CD4-positive, CD25-positive, alpha-beta regulatory T cell (primary cell): ENCODE measurements around the gene ASIC3. TPM values are rescaled to one million over a fixed set of nuclear protein-coding genes. Genes with fewer than 3 reads are reported as not detected.
"Not testable (repeated sequence)": the region's sequence is repeated elsewhere in the genome, so short reads cannot be mapped to it uniquely, and the experiment has no call there.

Experiments
- ATAC-seq, 2 donors: fragments of 150-1000 bp; cut with Tn5 transposase; one replicate each; pipeline ENCODE4 v1.10.0; 2021; ENCODE audit warnings: low read depth in 2 of 2, moderate number of reproducible peaks in 2 of 2, moderate library complexity in 1 of 2
- DNase-seq, 3 donors: peaks; one replicate each; pipeline versions ENCODE4 v3.0.0 to v3.0.0-alpha.2; 2012 to 2022; ENCODE audit warnings: mixed read lengths in 1 of 3
- H3K27ac ChIP-seq: one replicate; pipeline ENCODE4 v1.7.0; 2013; ENCODE audit warnings: mild to moderate bottlenecking, low read length; ENCODE audit not compliant: insufficient read depth, poor library complexity, severe bottlenecking
- H3K27me3 ChIP-seq: one replicate; pipeline ENCODE4 v1.7.0; 2013; ENCODE audit warnings: low read length; ENCODE audit not compliant: control insufficient read depth, insufficient read depth
- H3K36me3 ChIP-seq: one replicate; pipeline ENCODE4 v1.7.0; 2013; ENCODE audit warnings: mild to moderate bottlenecking, low read length, moderate library complexity; ENCODE audit not compliant: control insufficient read depth, insufficient read depth
- H3K4me1 ChIP-seq: 2 replicates; pipeline ENCODE4 v1.7.0; 2013; ENCODE audit warnings: mild to moderate bottlenecking, low read length; ENCODE audit not compliant: insufficient read depth, control insufficient read depth, poor library complexity, severe bottlenecking
- H3K4me3 ChIP-seq: one replicate; pipeline ENCODE4 v1.7.0; 2013; ENCODE audit warnings: low read depth, mild to moderate bottlenecking, low read length, moderate library complexity
- H3K9me3 ChIP-seq, 2 experiments: 1 replicate in 1 of 2; 2 replicates in 1 of 2; pipeline ENCODE4 v1.7.0; 2013; ENCODE audit warnings: low read length in 2 of 2, mild to moderate bottlenecking in 1 of 2, moderate library complexity in 1 of 2; ENCODE audit not compliant: control insufficient read depth in 2 of 2
- H3K27ac Mint-ChIP-seq, 3 donors: one replicate each; pipeline ENCODE4 v1.8.0; 2020 to 2022; ENCODE audit warnings: mild to moderate bottlenecking in 3 of 3, mixed read lengths in 3 of 3, moderate library complexity in 2 of 3
- H3K27me3 Mint-ChIP-seq: one replicate; pipeline ENCODE4 v1.8.0; 2022; ENCODE audit warnings: mild to moderate bottlenecking, mixed read lengths
- H3K36me3 Mint-ChIP-seq: one replicate; pipeline ENCODE4 v1.8.0; 2020; ENCODE audit warnings: mixed read lengths
- H3K4me1 Mint-ChIP-seq, 4 donors: one replicate each; pipeline ENCODE4 v1.8.0; 2020 to 2022; ENCODE audit warnings: mixed read lengths in 4 of 4, mild to moderate bottlenecking in 1 of 4
- H3K4me3 Mint-ChIP-seq, 4 donors: one replicate each; pipeline ENCODE4 v1.8.0; 2020 to 2022; ENCODE audit warnings: mild to moderate bottlenecking in 4 of 4, mixed read lengths in 4 of 4, moderate library complexity in 3 of 4
- H3K9me3 Mint-ChIP-seq, 7 donors: one replicate each; pipeline ENCODE4 v1.8.0; 2020 to 2022; ENCODE audit warnings: mixed read lengths in 7 of 7, mild to moderate bottlenecking in 3 of 7, moderate library complexity in 2 of 7
- polyA plus RNA-seq, 4 donors: library from polyadenylated mRNA; unstranded; fragments of 300-500 nt; fragmentation: Illumina TruSeq; gene quantifications; one replicate each; pipeline ENCODE4 v1.2.3, GENCODE V29; 2021
- total RNA-seq: library from RNA; stranded (reverse); gene quantifications from one replicate; pipeline ENCODE4 v1.2.3, GENCODE V29; 2022

ASIC3 gene
- total and polyA plus RNA-seq, 5 donors from 2014 or later, result 5.9 TPM; not detected in 4

- no peaks in the 10 kb centered on the region for H3K9me3 Mint-ChIP-seq
- Histone ChIP-seq H3K4me3 (no peak overlapping the region), H3K36me3 (peaks cover 36% of the 10 kb centered on the region), H3K9me3 (no peaks in the 10 kb centered on the region), H3K27ac (no peak overlapping the region), H3K27me3 (no peaks in the 10 kb centered on the region), H3K4me1 (no peaks in the 10 kb centered on the region)
- no peak for DNase-seq
- H3K27ac Mint-ChIP-seq, result no peak overlapping the region
- H3K36me3 Mint-ChIP-seq, result peaks cover 12% of the 10 kb centered on the region
- ATAC-seq, result no peak
- no peak overlapping the region for H3K4me3 Mint-ChIP-seq
- H3K27me3 Mint-ChIP-seq, result no peaks in the 10 kb centered on the region
- peaks cover 0 to 17% (median 5%) of the 10 kb centered on the region in 4 donors for H3K4me1 Mint-ChIP-seq
These were observed 13.2 kb upstream of the ASIC3 start for GRCh38 chr7:151035026-151035717.

GRCh38 chr7:151035902-151036301 lies 12.4 kb upstream of the ASIC3 start:
- DNase-seq, result no peak
- peaks cover 0 to 17% (median 4%) of the 10 kb centered on the region in 4 donors for H3K4me1 Mint-ChIP-seq
- Histone ChIP-seq H3K27ac (no peak overlapping the region), H3K4me1 (no peaks in the 10 kb centered on the region), H3K9me3 (no peaks in the 10 kb centered on the region), H3K4me3 (no peak overlapping the region), H3K36me3 (peaks cover 36% of the 10 kb centered on the region), H3K27me3 (no peaks in the 10 kb centered on the region)
- no peaks in the 10 kb centered on the region for H3K9me3 Mint-ChIP-seq
- no peak for ATAC-seq
- peaks cover 12% of the 10 kb centered on the region for H3K36me3 Mint-ChIP-seq
- no peaks in the 10 kb centered on the region for H3K27me3 Mint-ChIP-seq
- no peak overlapping the region for H3K4me3 Mint-ChIP-seq
- no peak overlapping the region for H3K27ac Mint-ChIP-seq

GRCh38 chr7:151038951-151039849 lies 9.1 kb upstream of the ASIC3 start:
- Mint-ChIP-seq H3K27me3 (no peaks in the 10 kb centered on the region), H3K4me1 (peaks cover 0 to 8% (median 0%) of the 10 kb centered on the region in 4 donors), H3K27ac (peak overlapping the region in 1 of 3 donors; percentile 15), H3K4me3 (no peak overlapping the region), H3K36me3 (peaks cover 6% of the 10 kb centered on the region), H3K9me3 (no peaks in the 10 kb centered on the region)
- no peak overlapping the region for H3K4me3 ChIP-seq
- peaks cover 30% of the 10 kb centered on the region for H3K36me3 ChIP-seq
- H3K9me3 ChIP-seq, result no peaks in the 10 kb centered on the region
- H3K4me1 ChIP-seq, result no peaks in the 10 kb centered on the region
- DNase-seq (peak in 2 of 3 donors; percentile 15 to 42), ATAC-seq (peak; percentile 47 to 53)
- no peaks in the 10 kb centered on the region for H3K27me3 ChIP-seq
- H3K27ac ChIP-seq, result no peak overlapping the region

GRCh38 chr7:151039850-151040548 lies 8.3 kb upstream of the ASIC3 start:
- no peak overlapping the region for H3K4me3 Mint-ChIP-seq
- no peak overlapping the region for H3K4me3 ChIP-seq
- no peaks in the 10 kb centered on the region for H3K9me3 ChIP-seq
- H3K27me3 Mint-ChIP-seq, result no peaks in the 10 kb centered on the region
- no peak for DNase-seq
- peaks cover 0 to 8% (median 0%) of the 10 kb centered on the region in 4 donors for H3K4me1 Mint-ChIP-seq
- no peaks in the 10 kb centered on the region for H3K4me1 ChIP-seq
- no peak overlapping the region for H3K27ac ChIP-seq
- no peak for ATAC-seq
- H3K27me3 ChIP-seq, result no peaks in the 10 kb centered on the region
- peaks cover 4% of the 10 kb centered on the region for H3K36me3 Mint-ChIP-seq
- H3K36me3 ChIP-seq, result peaks cover 22% of the 10 kb centered on the region
- H3K27ac Mint-ChIP-seq, result peak overlapping the region in 1 of 3 donors; percentile 15
- H3K9me3 Mint-ChIP-seq, result no peaks in the 10 kb centered on the region

DNA sequence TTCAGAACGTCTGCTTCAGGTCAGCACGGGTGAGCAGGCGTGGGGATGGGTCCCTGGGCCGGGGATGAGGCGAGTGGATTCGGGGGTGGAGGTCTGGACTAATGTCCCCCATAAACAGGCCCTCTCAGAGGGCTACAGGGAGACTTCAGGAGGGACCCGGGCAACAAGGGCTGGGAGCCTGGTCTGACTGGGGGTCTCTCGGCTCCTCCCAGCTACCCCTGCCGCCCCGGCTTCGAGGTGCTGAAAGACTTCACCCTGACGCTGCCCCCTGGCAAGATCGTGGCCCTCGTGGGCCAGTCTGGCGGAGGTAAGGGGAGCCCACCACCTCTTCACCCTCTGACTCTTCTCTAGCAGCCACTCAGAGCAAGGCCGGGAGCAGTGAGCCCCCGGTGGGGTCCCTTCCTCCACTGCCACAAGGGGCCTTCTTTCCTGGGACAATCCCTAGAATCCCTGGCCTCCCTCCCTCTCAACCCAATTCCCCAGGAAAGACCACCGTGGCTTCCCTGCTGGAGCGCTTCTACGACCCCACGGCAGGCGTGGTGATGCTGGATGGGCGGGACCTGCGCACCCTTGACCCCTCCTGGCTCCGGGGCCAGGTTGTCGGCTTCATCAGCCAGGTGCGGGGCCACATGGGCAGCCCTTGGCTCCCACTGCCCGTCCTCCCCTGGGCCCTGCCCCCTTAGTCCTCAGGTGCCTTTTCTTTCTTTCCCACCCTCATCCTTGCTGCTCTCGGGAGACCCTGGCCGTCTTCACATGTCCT lies 7.5 kb upstream of the ASIC3 start:
- H3K27me3 ChIP-seq, result no peaks in the 10 kb centered on the region
- Mint-ChIP-seq H3K4me1 (peaks cover 0 to 8% (median 0%) of the 10 kb centered on the region in 4 donors), H3K36me3 (peaks cover 2% of the 10 kb centered on the region), H3K27me3 (no peaks in the 10 kb centered on the region), H3K9me3 (no peaks in the 10 kb centered on the region), H3K4me3 (no peak overlapping the region), H3K27ac (no peak overlapping the region)
- no peak overlapping the region for H3K27ac ChIP-seq
- H3K4me1 ChIP-seq, result no peaks in the 10 kb centered on the region
- DNase-seq, result no peak
- H3K36me3 ChIP-seq, result peaks cover 16% of the 10 kb centered on the region
- H3K4me3 ChIP-seq, result no peak overlapping the region
- no peaks in the 10 kb centered on the region for H3K9me3 ChIP-seq
- ATAC-seq, result no peak

DNA sequence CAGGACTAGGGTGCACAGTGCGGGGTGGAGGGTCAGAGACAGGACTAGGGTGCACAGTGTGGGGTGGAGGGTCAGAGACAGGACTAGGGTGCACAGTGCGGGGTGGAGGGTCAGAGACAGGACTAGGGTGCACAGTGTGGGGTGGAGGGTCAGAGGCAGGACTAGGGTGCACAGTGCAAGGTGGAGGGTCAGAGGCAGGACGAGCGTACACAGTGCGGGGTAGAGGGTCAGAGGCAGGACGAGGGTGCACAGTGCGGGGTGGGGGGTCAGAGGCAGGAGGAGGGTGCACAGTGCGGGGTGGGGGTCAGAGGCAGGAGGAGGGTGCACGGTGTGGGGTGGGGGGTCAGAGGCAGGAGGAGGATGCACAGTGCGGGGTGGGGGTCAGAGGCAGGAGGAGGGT lies 4.9 kb upstream of the ASIC3 start:
- H3K27ac Mint-ChIP-seq, H3K27me3 ChIP-seq, H3K36me3 Mint-ChIP-seq, H3K4me3 Mint-ChIP-seq, DNase-seq, H3K27me3 Mint-ChIP-seq, H3K4me1 ChIP-seq, H3K4me3 ChIP-seq, H3K36me3 ChIP-seq, H3K9me3 Mint-ChIP-seq, H3K9me3 ChIP-seq, H3K4me1 Mint-ChIP-seq, H3K27ac ChIP-seq, ATAC-seq: not testable (repeated sequence)

- H3K27me3 ChIP-seq, result no peaks in the 10 kb centered on the region
- no peak overlapping the region for H3K4me3 ChIP-seq
- no peak overlapping the region for H3K4me3 Mint-ChIP-seq
- H3K27ac Mint-ChIP-seq, result no peak overlapping the region
- no peaks in the 10 kb centered on the region for H3K9me3 ChIP-seq
- DNase-seq, result no peak
- peaks cover 4% of the 10 kb centered on the region for H3K36me3 Mint-ChIP-seq
- H3K4me1 ChIP-seq, result no peaks in the 10 kb centered on the region
- no peak for ATAC-seq
- H3K4me1 Mint-ChIP-seq, result peaks cover 0 to 8% (median 3%) of the 10 kb centered on the region in 4 donors
- no peaks in the 10 kb centered on the region for H3K27me3 Mint-ChIP-seq
- no peaks in the 10 kb centered on the region for H3K9me3 Mint-ChIP-seq
- H3K27ac ChIP-seq, result no peak overlapping the region
- H3K36me3 ChIP-seq, result peaks cover 7% of the 10 kb centered on the region
These were observed 4.4 kb upstream of the ASIC3 start for GRCh38 chr7:151043959-151044358.
